IMR-90 (cell line): Measurements from ENCODE around the gene VAMP3.

ENCODE experiments used
- BHLHE40 ChIP-seq: fragments of 150-350 bp; IDR thresholded peaks from 2 replicates; pipeline ENCODE4 v1.6.1; 2016; ENCODE audit warnings: mild to moderate bottlenecking, low read depth, low read length
- FOS ChIP-seq: fragments of 150-350 bp; IDR thresholded peaks from 2 replicates; pipeline ENCODE4 v1.6.1; 2016; ENCODE audit warnings: low read depth, low read length
- MAZ ChIP-seq: IDR thresholded peaks from 2 replicates; pipeline ENCODE4 v1.6.1; 2012; ENCODE audit warnings: low read depth, mild to moderate bottlenecking, low read length, improper control_type of control experiment, moderate library complexity, borderline replicate concordance
- MXI1 ChIP-seq: IDR thresholded peaks from 2 replicates; pipeline ENCODE4 v1.6.1; 2012; ENCODE audit warnings: low read depth, mild to moderate bottlenecking, low read length, moderate library complexity, borderline replicate concordance
- POLR2A ChIP-seq: IDR thresholded peaks from 2 replicates; pipeline ENCODE4 v1.6.1; 2012; ENCODE audit warnings: mild to moderate bottlenecking, low read depth, low read length
- RAD21 ChIP-seq: IDR thresholded peaks from 2 replicates; pipeline ENCODE4 v1.6.1; 2012; ENCODE audit warnings: low read length, improper control_type of control experiment
- RCOR1 ChIP-seq: IDR thresholded peaks from 2 replicates; pipeline ENCODE4 v1.6.1; 2012; ENCODE audit warnings: mild to moderate bottlenecking, low read length, improper control_type of control experiment; ENCODE audit not compliant: insufficient replicate concordance
- RFX5 ChIP-seq: IDR thresholded peaks from 2 replicates; pipeline ENCODE4 v1.8.0; 2012; ENCODE audit warnings: low read depth, mild to moderate bottlenecking, low read length, moderate library complexity
- TF ChIP-seq, protein P1 (sequence below): conservative IDR thresholded peaks from 2 replicates; pipeline ENCODE4 v1.5.1; 2012; ENCODE audit warnings: mild to moderate bottlenecking, low read depth, low read length, improper control_type of control experiment
- TF ChIP-seq, protein P2 (sequence below): fragments of 150-350 bp; IDR thresholded peaks from 2 replicates; pipeline ENCODE4 v1.6.1; 2017; ENCODE audit warnings: mild to moderate bottlenecking, antibody characterized with exemption, low read length, low read depth

DNA sequence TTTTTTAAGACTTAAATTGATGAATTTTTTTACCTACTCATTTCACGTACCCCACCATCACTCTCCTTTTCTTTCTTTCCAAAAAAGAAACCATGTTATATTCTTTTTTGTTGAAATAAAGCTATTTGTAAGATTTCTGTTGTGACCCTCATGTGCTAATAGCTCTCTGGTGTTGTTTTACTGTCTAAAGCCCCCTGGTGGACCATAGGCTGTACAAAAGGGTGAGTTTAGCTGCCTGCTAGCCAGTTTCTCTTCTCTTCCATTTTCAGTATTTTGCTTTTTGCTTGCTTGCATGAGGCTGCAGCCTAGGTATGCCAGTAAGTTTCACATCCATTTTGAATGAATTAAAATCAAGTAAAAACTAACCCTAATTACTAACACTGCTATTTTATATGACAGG lies 15.6 kb upstream of the VAMP3 start:
- TF ChIP-seq, protein P1, sequence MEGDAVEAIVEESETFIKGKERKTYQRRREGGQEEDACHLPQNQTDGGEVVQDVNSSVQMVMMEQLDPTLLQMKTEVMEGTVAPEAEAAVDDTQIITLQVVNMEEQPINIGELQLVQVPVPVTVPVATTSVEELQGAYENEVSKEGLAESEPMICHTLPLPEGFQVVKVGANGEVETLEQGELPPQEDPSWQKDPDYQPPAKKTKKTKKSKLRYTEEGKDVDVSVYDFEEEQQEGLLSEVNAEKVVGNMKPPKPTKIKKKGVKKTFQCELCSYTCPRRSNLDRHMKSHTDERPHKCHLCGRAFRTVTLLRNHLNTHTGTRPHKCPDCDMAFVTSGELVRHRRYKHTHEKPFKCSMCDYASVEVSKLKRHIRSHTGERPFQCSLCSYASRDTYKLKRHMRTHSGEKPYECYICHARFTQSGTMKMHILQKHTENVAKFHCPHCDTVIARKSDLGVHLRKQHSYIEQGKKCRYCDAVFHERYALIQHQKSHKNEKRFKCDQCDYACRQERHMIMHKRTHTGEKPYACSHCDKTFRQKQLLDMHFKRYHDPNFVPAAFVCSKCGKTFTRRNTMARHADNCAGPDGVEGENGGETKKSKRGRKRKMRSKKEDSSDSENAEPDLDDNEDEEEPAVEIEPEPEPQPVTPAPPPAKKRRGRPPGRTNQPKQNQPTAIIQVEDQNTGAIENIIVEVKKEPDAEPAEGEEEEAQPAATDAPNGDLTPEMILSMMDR: peak; percentile 42; the same call in 1 of the 2 replicates
- no peak for TF ChIP-seq POLR2A
- TF ChIP-seq RAD21: peak; percentile 18; the same call in 1 of the 2 replicates
- TF ChIP-seq RFX5: no peak
- TF ChIP-seq RCOR1: no peak
- TF ChIP-seq, protein P2, sequence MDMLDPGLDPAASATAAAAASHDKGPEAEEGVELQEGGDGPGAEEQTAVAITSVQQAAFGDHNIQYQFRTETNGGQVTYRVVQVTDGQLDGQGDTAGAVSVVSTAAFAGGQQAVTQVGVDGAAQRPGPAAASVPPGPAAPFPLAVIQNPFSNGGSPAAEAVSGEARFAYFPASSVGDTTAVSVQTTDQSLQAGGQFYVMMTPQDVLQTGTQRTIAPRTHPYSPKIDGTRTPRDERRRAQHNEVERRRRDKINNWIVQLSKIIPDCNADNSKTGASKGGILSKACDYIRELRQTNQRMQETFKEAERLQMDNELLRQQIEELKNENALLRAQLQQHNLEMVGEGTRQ: no peak
- no peak for TF ChIP-seq MXI1
- no peak for TF ChIP-seq BHLHE40
- no peak for TF ChIP-seq MAZ
- no peak for TF ChIP-seq FOS
